ENCODE measurements around the gene SPAG17.
"Not testable (repeated sequence)": the region's sequence is repeated elsewhere in the genome, so short reads cannot be mapped to it uniquely, and the experiment has no call there.

The SPAG17 gene

DNA sequence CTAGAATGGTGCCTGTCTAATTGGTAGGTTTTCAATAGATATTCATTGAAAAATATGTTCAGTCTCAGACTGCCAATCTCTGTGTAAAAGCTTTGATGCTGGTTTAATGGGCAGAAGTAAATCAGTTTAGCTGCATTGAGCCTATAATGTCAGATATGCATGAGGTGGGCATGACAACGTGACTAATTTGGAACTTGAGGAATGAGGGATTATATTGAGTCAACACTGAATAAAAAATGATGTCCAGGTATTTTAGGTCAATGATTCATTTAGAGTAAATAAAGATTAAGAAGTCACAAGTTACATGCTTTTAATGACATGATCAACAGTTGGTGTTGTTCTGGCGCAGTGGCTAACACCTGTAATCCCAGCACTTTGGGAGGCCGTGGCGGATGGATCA, 252.5 kb downstream of the SPAG17 start:
- no peaks in the 10 kb centered on the region for H3K27me3 Mint-ChIP-seq
- H3K27ac Mint-ChIP-seq: no peak overlapping the region
- peaks cover 12% of the 10 kb centered on the region for H3K36me3 Mint-ChIP-seq
- DNase-seq (ENCODE audit: low spot score in 2 of 2): no peak
- no peaks in the 10 kb centered on the region for H3K9me3 Mint-ChIP-seq
- no peak for ATAC-seq (ENCODE audit: low read depth)
- H3K4me3 Mint-ChIP-seq: no peak overlapping the region
- peaks cover 23% of the 10 kb centered on the region for H3K4me1 Mint-ChIP-seq

DNA sequence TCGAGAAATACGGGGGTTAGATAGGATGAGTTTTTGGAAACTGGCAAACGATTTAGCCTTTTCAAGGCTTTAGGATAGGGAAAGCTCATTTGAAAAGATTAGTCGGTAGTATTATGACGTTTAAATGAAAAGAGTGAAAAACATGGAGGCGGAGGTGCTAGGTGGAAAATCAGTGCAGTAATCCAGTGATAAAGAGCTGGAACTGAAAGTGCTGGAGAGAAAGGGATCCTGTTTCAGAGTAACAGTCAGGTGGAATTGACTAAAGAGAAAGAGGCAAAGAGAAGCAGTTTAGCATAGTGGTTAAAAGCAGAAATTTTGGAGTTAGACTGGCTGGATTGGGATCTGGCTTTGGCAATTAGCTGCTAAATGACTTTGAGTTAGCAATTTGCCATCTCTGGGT, 254.5 kb downstream of the SPAG17 start:
- DNase-seq (ENCODE audit: low spot score in 2 of 2) (no peak), ATAC-seq (ENCODE audit: low read depth) (no peak)
- Mint-ChIP-seq H3K36me3 (peaks cover 10% of the 10 kb centered on the region), H3K4me3 (peak overlapping the region; percentile 89), H3K27ac (peak overlapping the region; percentile 97), H3K4me1 (peaks cover 29% of the 10 kb centered on the region), H3K27me3 (no peaks in the 10 kb centered on the region), H3K9me3 (no peaks in the 10 kb centered on the region)

DNA sequence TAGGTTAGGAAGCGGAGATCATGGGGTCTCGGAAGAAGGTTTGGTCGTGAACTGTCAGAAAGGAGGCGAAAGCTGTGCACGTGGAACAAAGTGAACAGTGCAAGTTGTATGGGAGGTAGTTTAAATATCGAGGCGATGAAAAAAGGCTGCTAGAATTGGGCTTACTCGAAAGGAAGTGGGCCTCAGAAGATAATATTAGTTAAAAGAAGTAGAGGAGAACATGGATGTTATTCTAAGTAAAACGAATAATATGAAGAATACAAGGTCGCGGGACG, 254.9 kb downstream of the SPAG17 start:
- H3K4me1 Mint-ChIP-seq: peaks cover 29% of the 10 kb centered on the region
- ATAC-seq (ENCODE audit: low read depth) (no peak), DNase-seq (ENCODE audit: low spot score in 2 of 2) (no peak)
- peak overlapping the region; percentile 97 for H3K27ac Mint-ChIP-seq
- H3K36me3 Mint-ChIP-seq: peaks cover 10% of the 10 kb centered on the region
- no peaks in the 10 kb centered on the region for H3K9me3 Mint-ChIP-seq
- H3K27me3 Mint-ChIP-seq: no peaks in the 10 kb centered on the region
- H3K4me3 Mint-ChIP-seq: peak overlapping the region; percentile 89

DNA sequence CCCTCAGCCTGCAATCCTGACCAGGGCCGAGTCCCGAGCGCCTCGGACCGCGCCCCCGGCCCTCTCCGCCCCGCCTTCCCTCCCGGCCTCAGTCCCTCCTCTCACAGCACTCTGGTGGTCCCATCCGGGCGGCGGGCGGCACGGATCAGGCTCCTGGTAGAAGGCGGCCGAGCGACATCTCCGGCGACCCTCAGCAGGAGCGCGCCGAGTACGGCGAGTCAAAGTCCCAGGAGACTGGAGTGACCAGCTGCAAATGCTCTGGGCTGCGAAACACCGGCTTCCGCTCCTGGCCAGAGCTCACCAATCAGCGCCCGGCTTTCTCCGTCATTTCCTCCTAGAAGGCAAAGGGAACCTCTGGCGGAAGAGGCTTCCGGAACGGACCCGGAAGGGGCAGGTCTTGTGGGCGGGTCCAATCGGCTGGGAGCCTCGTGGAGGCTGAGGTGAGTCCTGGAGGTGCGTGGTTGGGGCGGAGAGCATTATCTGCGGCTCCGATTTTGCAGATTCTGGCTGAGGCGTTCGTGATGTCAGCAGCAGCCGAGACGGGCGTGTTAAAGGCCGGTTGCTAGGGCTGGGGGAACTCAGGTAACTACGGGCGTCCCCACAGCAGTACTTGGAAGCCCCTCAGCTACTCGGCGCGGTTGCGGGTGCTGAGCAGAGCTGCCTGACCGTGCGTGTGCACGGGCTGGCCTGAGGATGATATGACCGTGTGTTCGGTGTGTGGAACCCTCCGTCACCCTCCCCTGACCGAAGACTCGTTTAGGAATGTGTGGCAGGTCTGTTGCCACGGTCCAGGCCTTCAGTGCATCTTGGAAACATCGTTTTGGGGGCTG, 255.5 kb downstream of the SPAG17 start, which contains the start of the genes GDAP2 and WDR3:
Gene GDAP2, minus strand, starts transcription at position 279 of the 830 bp plus-strand sequence. CDS start 9,264 bp downstream, outside the sequence.
Gene WDR3, plus strand, starts transcription at position 397 of the 830 bp plus-strand sequence. CDS start 3,581 bp downstream, outside the sequence.
- peak within 1 kb of the TSS; percentile 97 for H3K27ac Mint-ChIP-seq
- H3K36me3 Mint-ChIP-seq: peaks cover 7% of the 10 kb centered on the region
- H3K4me1 Mint-ChIP-seq: peaks cover 29% of the 10 kb centered on the region
- H3K9me3 Mint-ChIP-seq: no peaks in the 10 kb centered on the region
- ATAC-seq (ENCODE audit: low read depth) (peak; percentile 89), DNase-seq (ENCODE audit: low spot score in 2 of 2) (peak; percentile 84 to 92)
- H3K27me3 Mint-ChIP-seq: no peaks in the 10 kb centered on the region
- peak within 1 kb of the TSS; percentile 89 for H3K4me3 Mint-ChIP-seq

DNA sequence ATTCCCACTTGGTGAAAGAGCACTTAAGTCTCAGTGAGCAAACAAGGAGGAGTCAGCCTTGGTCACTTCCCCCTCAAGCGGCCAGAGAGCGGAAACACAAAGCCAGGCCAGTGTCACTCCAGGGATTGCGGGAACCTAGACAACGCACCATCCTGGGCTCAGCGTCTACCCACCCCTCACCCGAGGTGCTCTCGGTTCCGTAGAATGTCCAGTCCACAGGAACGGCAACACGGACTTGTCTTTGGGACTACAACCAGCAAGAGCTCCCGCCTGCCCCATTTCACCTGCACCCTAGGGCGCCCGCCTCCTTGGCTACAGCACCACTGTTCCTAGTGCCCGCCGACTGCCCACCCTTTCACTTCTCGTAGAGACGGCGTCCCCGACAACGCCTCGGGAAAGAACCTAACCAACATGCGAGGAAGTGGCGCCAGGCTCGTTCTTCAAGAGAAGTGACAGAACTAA, 256.1 kb downstream of the SPAG17 start:
- no peaks in the 10 kb centered on the region for H3K9me3 Mint-ChIP-seq
- peaks cover 8% of the 10 kb centered on the region for H3K36me3 Mint-ChIP-seq
- no peaks in the 10 kb centered on the region for H3K27me3 Mint-ChIP-seq
- H3K4me1 Mint-ChIP-seq: peaks cover 33% of the 10 kb centered on the region
- DNase-seq (ENCODE audit: low spot score in 2 of 2): peak in 1 of 2 donors; percentile 59
- peak; percentile 59 for ATAC-seq (ENCODE audit: low read depth)
- H3K4me3 Mint-ChIP-seq: peak overlapping the region; percentile 89
- H3K27ac Mint-ChIP-seq: peak overlapping the region; percentile 97

DNA sequence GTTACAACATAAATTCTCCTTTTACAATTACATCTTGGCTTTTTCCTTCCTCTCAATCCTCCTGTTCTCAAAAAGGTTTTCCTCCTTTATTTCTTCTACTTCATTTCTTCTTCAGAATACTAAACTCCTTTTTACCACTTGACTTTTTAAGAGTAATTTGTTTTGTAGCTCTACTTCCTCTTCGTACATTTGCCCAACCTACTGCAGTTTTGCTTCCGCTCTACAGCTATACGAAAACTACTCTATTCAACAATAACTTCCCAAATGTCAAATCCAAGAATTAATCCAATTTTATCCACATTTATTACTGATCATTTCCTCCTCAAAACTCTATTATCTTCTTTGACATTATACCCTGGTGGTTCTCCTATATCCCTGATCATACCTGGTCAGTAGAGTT, 259.0 kb downstream of the SPAG17 start:
- H3K9me3 Mint-ChIP-seq: no peaks in the 10 kb centered on the region
- peaks cover 23% of the 10 kb centered on the region for H3K4me1 Mint-ChIP-seq
- H3K36me3 Mint-ChIP-seq: peaks cover 6% of the 10 kb centered on the region
- no peaks in the 10 kb centered on the region for H3K27me3 Mint-ChIP-seq
- ATAC-seq (ENCODE audit: low read depth): no peak
- H3K27ac Mint-ChIP-seq: peak overlapping the region; percentile 74
- H3K4me3 Mint-ChIP-seq: peak overlapping the region; percentile 66
- DNase-seq (ENCODE audit: low spot score in 2 of 2): no peak

DNA sequence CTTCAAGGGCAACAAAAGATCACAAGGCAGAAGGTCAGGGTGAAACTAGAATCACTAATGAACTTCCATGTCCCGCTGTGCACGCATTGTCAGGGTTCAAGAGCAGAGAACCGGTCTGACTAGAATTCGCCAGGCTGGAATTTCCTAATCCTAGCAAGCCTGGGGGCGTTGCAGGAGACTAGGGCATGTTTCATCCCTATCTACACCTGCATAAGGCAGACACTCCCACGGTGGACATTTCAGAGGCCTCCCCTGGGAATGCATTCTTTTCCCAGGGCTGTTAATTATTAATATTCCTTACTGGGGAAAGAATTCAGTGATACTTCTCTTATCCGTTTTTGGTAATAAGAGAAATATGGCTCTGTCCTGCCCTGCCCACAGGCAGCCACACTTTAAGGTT, 262.3 kb downstream of the SPAG17 start:
- peaks cover 11% of the 10 kb centered on the region for H3K36me3 Mint-ChIP-seq
- H3K27ac Mint-ChIP-seq; H3K27me3 Mint-ChIP-seq; H3K4me1 Mint-ChIP-seq; H3K4me3 Mint-ChIP-seq; ATAC-seq (ENCODE audit: low read depth); DNase-seq (ENCODE audit: low spot score in 2 of 2); H3K9me3 Mint-ChIP-seq: not testable (repeated sequence)

DNA sequence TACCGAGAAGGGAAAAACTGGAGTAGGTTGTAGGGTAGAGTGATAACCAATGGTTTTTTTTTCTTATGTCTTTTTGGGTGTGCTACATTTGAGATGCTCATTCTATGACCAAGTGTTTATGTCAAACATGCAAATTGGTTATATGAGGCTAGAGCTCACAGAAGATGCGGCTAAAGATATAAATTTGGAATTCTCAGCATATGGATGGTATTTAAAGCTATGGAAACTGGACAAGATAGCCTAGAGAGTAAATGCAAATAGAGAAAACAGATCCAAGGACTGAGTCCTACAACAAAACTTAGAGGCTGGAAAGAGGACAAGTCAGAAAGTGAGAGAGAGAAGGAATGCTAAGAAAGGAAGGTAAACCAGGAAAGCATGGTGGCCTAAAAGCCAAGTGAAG, 263.0 kb downstream of the SPAG17 start:
- peaks cover 9% of the 10 kb centered on the region for H3K4me1 Mint-ChIP-seq
- H3K27ac Mint-ChIP-seq: no peak overlapping the region
- DNase-seq (ENCODE audit: low spot score in 2 of 2): no peak
- ATAC-seq (ENCODE audit: low read depth): no peak
- H3K27me3 Mint-ChIP-seq: no peaks in the 10 kb centered on the region
- no peak overlapping the region for H3K4me3 Mint-ChIP-seq
- H3K36me3 Mint-ChIP-seq: peaks cover 12% of the 10 kb centered on the region
- H3K9me3 Mint-ChIP-seq: no peaks in the 10 kb centered on the region

DNA sequence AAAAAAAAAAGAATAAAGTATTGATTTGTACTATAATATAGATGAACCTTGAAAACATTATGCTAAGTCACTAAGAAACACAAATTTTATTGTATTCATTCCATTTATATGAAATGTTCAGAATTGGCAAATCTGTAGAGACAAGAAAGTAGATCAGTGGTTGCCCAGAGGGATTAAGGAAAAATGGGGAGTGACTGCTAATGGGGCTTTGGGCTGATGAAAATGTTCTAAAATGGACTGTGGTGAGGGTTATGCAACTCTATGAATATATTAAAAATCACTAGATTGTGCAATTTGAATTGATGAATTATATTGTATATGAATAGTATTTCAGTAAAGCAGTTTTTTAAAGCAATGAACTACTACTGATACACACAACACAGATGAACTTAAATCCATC, 265.7 kb downstream of the SPAG17 start:
- DNase-seq (ENCODE audit: low spot score in 2 of 2) (no peak), ATAC-seq (ENCODE audit: low read depth) (no peak)
- H3K27ac Mint-ChIP-seq: no peak overlapping the region
- H3K27me3 Mint-ChIP-seq: no peaks in the 10 kb centered on the region
- H3K4me3 Mint-ChIP-seq: no peak overlapping the region
- no peaks in the 10 kb centered on the region for H3K9me3 Mint-ChIP-seq
- H3K4me1 Mint-ChIP-seq: peaks cover 4% of the 10 kb centered on the region
- H3K36me3 Mint-ChIP-seq: peaks cover 28% of the 10 kb centered on the region

DNA sequence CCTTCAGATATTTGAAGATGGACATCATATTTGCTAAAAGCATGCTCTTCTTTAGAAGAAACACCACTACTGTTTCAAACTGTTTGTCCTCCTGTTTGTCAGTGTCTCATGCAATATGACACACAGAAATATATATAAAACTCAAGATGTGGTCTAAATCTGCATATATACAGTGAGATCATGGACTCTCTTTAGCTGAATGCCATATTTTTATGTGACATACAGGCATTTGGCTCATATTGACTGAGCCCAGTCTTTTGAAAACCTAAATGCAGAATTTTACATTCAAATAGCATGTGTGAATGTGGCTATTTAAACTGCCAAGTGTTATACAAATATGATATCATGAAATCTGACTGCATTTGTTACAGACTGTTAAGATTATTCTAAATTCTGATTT, 274.0 kb downstream of the SPAG17 start:
- Mint-ChIP-seq H3K36me3 (peaks cover 41% of the 10 kb centered on the region), H3K4me1 (no peaks in the 10 kb centered on the region), H3K4me3 (no peak overlapping the region), H3K27ac (no peak overlapping the region), H3K9me3 (no peaks in the 10 kb centered on the region), H3K27me3 (no peaks in the 10 kb centered on the region)
- DNase-seq (ENCODE audit: low spot score in 2 of 2) (no peak), ATAC-seq (ENCODE audit: low read depth) (no peak)

DNA sequence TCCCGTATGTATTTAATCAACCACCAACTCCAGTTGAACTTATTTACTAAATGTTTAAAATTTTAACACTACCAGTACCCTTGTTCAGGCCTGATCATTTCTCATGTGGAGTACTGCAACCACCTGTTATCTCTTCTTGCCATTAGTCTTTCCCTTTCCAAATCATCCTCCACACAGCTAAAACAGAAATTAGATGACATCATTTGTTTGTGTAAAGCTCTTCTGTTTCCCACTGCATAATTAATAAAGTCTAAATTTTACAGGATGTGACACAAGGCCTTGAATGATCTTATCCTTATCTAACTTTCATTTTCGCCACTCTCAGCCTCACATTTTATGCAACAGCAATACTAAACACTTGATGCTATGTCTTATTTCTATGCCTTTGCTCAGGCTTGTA, 280.0 kb downstream of the SPAG17 start:
- peaks cover 3% of the 10 kb centered on the region for H3K9me3 Mint-ChIP-seq
- DNase-seq (ENCODE audit: low spot score in 2 of 2) (no peak), ATAC-seq (ENCODE audit: low read depth) (no peak)
- H3K4me3 Mint-ChIP-seq: no peak overlapping the region
- H3K4me1 Mint-ChIP-seq: no peaks in the 10 kb centered on the region
- peaks cover 49% of the 10 kb centered on the region for H3K36me3 Mint-ChIP-seq
- peak overlapping the region; percentile 26 for H3K27ac Mint-ChIP-seq
- H3K27me3 Mint-ChIP-seq: no peaks in the 10 kb centered on the region

DNA sequence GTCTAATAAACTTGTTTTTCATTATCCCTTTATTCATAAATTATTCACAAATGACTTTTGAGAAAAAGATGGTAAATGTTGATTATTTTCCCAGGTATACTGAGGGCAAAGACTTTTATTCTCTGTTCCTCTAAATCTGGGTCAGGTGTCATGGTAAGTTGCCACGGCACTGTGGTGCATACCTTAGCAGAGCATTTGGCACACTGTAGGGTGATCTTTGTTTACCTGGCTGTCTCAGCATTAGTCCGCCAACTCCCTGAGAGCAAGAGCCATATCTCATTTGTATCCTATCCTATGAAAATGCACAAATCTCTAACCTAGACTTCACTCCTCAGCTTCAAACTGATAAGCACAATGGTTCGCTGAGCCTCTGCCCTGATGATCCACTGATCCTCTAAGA, 280.5 kb downstream of the SPAG17 start:
- no peak overlapping the region for H3K4me3 Mint-ChIP-seq
- DNase-seq (ENCODE audit: low spot score in 2 of 2) (no peak), ATAC-seq (ENCODE audit: low read depth) (no peak)
- peaks cover 49% of the 10 kb centered on the region for H3K36me3 Mint-ChIP-seq
- no peaks in the 10 kb centered on the region for H3K4me1 Mint-ChIP-seq
- H3K27me3 Mint-ChIP-seq: no peaks in the 10 kb centered on the region
- no peak overlapping the region for H3K27ac Mint-ChIP-seq
- peaks cover 3% of the 10 kb centered on the region for H3K9me3 Mint-ChIP-seq

Measured in memory B cell (primary cell).